K562 (cell line): ENCODE results near the gene SP6. TPM values are rescaled to one million over a fixed set of nuclear protein-coding genes. Genes with fewer than 3 reads are reported as not detected.

Experiments
- ATAC-seq: fragments of 200-7000 bp; cut with Tn5 transposase; 3 replicates; pipeline ENCODE4 v1.9.1; 2020; ENCODE audit warnings: moderate library complexity
- BruUV-seq: library from RNA; stranded (reverse); fragments of 400-500 nt; replicated peaks from 2 replicates; lab custom pipeline; 2021; lab: Mats Ljungman, UMichigan
- CTCF ChIA-PET: fragments of 300-600 bp; formaldehyde crosslinking; extraction: SDS; loops from one replicate; lab custom pipeline; 2021; ENCODE audit warnings: low intra/inter-chr PET ratio; lab: Yijun Ruan, JAX
- POLR2A ChIA-PET: fragments of 300-600, 350-650 bp; sonication (Branson Sonifier 250); formaldehyde crosslinking; extraction: SDS; loops from one replicate; lab custom pipeline; 2021; ENCODE audit warnings: antibody characterized with exemption, inconsistent platforms; lab: Yijun Ruan, JAX
- DNase-seq, 4 experiments: peaks; one replicate each; pipeline versions ENCODE4 v3.0.0 to v3.0.0-alpha.2; 2011 to 2018; ENCODE audit warnings: low spot score in 3 of 4, mixed read lengths in 3 of 4; ENCODE audit errors: extremely low read depth in 1 of 4
- FAIRE-seq: peaks from 2 replicates; lab custom pipeline; 2011; peaks lifted over from hg19 to GRCh38; lab: Jason Lieb, UNC
- H2AFZ ChIP-seq: 2 replicates; pipeline ENCODE4 v1.6.0; 2011; ENCODE audit warnings: low read depth, low read length, control low read depth, inconsistent platforms
- H3K27ac ChIP-seq: fragments of 200-600 bp; 3 replicates; pipeline ENCODE4 v1.8.0; 2011; ENCODE audit warnings: low read depth, mild to moderate bottlenecking, control low read depth, inconsistent platforms, low read length, moderate library complexity, mixed read lengths; ENCODE audit errors: extremely low read depth
- H3K27me3 ChIP-seq, 2 experiments: fragments of 300-600 bp in 1 of 2; 2 replicates in 1 of 2; 3 replicates in 1 of 2; pipeline versions ENCODE4 v1.6.0 to v1.8.0; 2011; ENCODE audit warnings: inconsistent platforms in 2 of 2, low read length in 2 of 2, mild to moderate bottlenecking in 1 of 2, mixed read lengths in 1 of 2, moderate library complexity in 1 of 2; ENCODE audit not compliant: control insufficient read depth in 2 of 2, insufficient read depth in 2 of 2
- H3K36me3 ChIP-seq: fragments of 300-600 bp; 3 replicates; pipeline ENCODE4 v1.8.0; 2011; ENCODE audit warnings: mild to moderate bottlenecking, low read length, inconsistent platforms; ENCODE audit not compliant: control insufficient read depth, insufficient read depth
- H3K4me1 ChIP-seq, 2 experiments: fragments of 200-600 bp in 1 of 2; replicated peaks in 1 of 2; 2 replicates in 1 of 2; 3 replicates in 1 of 2; pipeline versions ENCODE4 v1.5.1 to v1.8.0; 2011; ENCODE audit warnings: inconsistent platforms in 2 of 2, low read length in 2 of 2, mild to moderate bottlenecking in 1 of 2, mixed read lengths in 1 of 2, moderate library complexity in 1 of 2; ENCODE audit not compliant: control insufficient read depth in 2 of 2, insufficient read depth in 2 of 2
- H3K4me2 ChIP-seq: 2 replicates; pipeline ENCODE4 v1.6.1; 2011; ENCODE audit warnings: low read length, control low read depth, inconsistent platforms, mixed read lengths; ENCODE audit not compliant: insufficient read depth
- H3K4me3 ChIP-seq: fragments of 200-600 bp; sonication (generic), shearing (Covaris generic); 2 replicates; pipeline ENCODE4 v1.5.1; 2016; ENCODE audit warnings: control low read depth, inconsistent platforms
- H3K79me2 ChIP-seq: fragments of 200-600 bp; 3 replicates; pipeline ENCODE4 v1.8.0; 2011; ENCODE audit warnings: low read length, inconsistent platforms; ENCODE audit not compliant: control insufficient read depth, insufficient read depth
- H3K9ac ChIP-seq, 2 experiments: 2 replicates each; pipeline versions ENCODE4 v1.6.0 to v1.6.1; 2011; ENCODE audit warnings: low read depth in 2 of 2, low read length in 2 of 2, control low read depth in 1 of 2, inconsistent platforms in 1 of 2, mild to moderate bottlenecking in 1 of 2, mixed read lengths in 1 of 2; ENCODE audit not compliant: insufficient read depth in 1 of 2
- H3K9me1 ChIP-seq: one replicate; pipeline ENCODE4 v1.6.0; 2011; ENCODE audit warnings: inconsistent platforms, mild to moderate bottlenecking, low read length, moderate library complexity; ENCODE audit not compliant: control insufficient read depth, insufficient read depth
- H3K9me3 ChIP-seq: replicated peaks from 2 replicates; pipeline ENCODE4 v1.5.1; 2011; ENCODE audit warnings: low read depth, low read length, inconsistent platforms; ENCODE audit not compliant: control insufficient read depth, insufficient read depth
- H4K20me1 ChIP-seq: replicated peaks from 2 replicates; pipeline ENCODE4 v1.6.1; 2011; ENCODE audit warnings: low read length, inconsistent platforms, mixed read lengths; ENCODE audit not compliant: control insufficient read depth, insufficient read depth
- CEBPB ChIP-seq: fragments of 450-650 bp; IDR thresholded peaks from 2 replicates; pipeline ENCODE4 v1.6.1; 2016; ENCODE audit warnings: missing genetic modification characterization, missing compliant biosample characterization
- MAFF ChIP-seq: IDR thresholded peaks from 2 replicates; pipeline ENCODE4 v1.6.1; 2012; ENCODE audit warnings: low read length, improper control_type of control experiment
- PTTG1 ChIP-seq: fragments of 450-650 bp; IDR thresholded peaks from 2 replicates; pipeline ENCODE4 v1.6.1; 2016; ENCODE audit warnings: low read depth, mild to moderate bottlenecking, missing genetic modification characterization, missing compliant biosample characterization
- SREBF1 ChIP-seq: fragments of 150-350 bp; IDR thresholded peaks from 2 replicates; pipeline ENCODE4 v1.6.1; 2014; ENCODE audit warnings: antibody characterized with exemption, low read depth, low read length, borderline replicate concordance
- TAF15 ChIP-seq: fragments of 200-400 bp; formaldehyde crosslinking; IDR thresholded peaks from 2 replicates; pipeline ENCODE4 v1.6.1; 2017; ENCODE audit warnings: mild to moderate bottlenecking, low read depth, low read length, moderate library complexity
- WHSC1 ChIP-seq: IDR thresholded peaks from one replicate; pipeline ENCODE4 v1.6.1; 2012; ENCODE audit warnings: low read length, control low read depth, inconsistent platforms
- ZFX ChIP-seq: sonication (generic); formaldehyde crosslinking; IDR thresholded peaks from 2 replicates; pipeline ENCODE4 v1.8.0; 2022; ENCODE audit warnings: mild to moderate bottlenecking, missing genetic modification reagents, moderate library complexity
- ZNF134 ChIP-seq: fragments of 250-450 bp; sonication (Bioruptor Pico); conservative IDR thresholded peaks from 2 replicates; pipeline ENCODE4 v1.4.0; 2020
- ZNF184 ChIP-seq: sonication (generic); formaldehyde crosslinking; IDR thresholded peaks from 2 replicates; pipeline ENCODE4 v1.5.0; 2020; ENCODE audit warnings: missing genetic modification reagents
- ZNF212 ChIP-seq: fragments of 450-650 bp; formaldehyde crosslinking; IDR thresholded peaks from 2 replicates; pipeline ENCODE4 v1.4.0; 2020; ENCODE audit warnings: mild to moderate bottlenecking
- ZNF23 ChIP-seq: fragments of 250-450 bp; sonication (Bioruptor Pico); IDR thresholded peaks from 2 replicates; pipeline ENCODE4 v1.4.0; 2020; ENCODE audit warnings: mild to moderate bottlenecking
- ZNF408 ChIP-seq: fragments of 250-450 bp; sonication (Bioruptor Pico); IDR thresholded peaks from 2 replicates; pipeline ENCODE4 v1.4.0; 2020; ENCODE audit warnings: low read depth, mild to moderate bottlenecking, moderate library complexity
- ZNF41 ChIP-seq: fragments of 250-450 bp; sonication (Bioruptor Pico); conservative IDR thresholded peaks from 2 replicates; pipeline ENCODE4 v1.4.0; 2020; ENCODE audit warnings: mild to moderate bottlenecking
- ZSCAN32 ChIP-seq: fragments of 450-650 bp; formaldehyde crosslinking; IDR thresholded peaks from 2 replicates; pipeline ENCODE4 v1.4.0; 2020; ENCODE audit warnings: mild to moderate bottlenecking, moderate library complexity
- WGBS: fragments of 100-300 bp; shearing (Covaris generic); methylation state at CpG from one replicate; pipeline ENCODE4 v1.1.6; 2016; ENCODE audit warnings: low coverage, mixed read lengths; ENCODE audit not compliant: insufficient coverage; ENCODE audit errors: missing lambda C conversion rate; 5-methylcytosine and 5-hydroxymethylcytosine counted together
- in situ Hi-C: fragments of 300-500 bp; cut with MboI; formaldehyde crosslinking; loops from 4 replicates; pipeline ENCODE4 v1.15.0; 2018; ENCODE audit warnings: inconsistent platforms, mixed read lengths
- intact Hi-C: fragments of 100-400 bp; cut with micrococcal nuclease; formaldehyde crosslinking; loops from 2 replicates; pipeline ENCODE4 v1.14.2; 2022
- polyA plus RNA-seq, 8 experiments: library from polyadenylated mRNA; depleted of rRNA in 4 of 8; stranded (reverse) in 5 of 8; unstranded in 3 of 8; fragments of >200 nt; fragmentation: Nextera tagmentation in 2 of 8; fragmentation: Illumina TruSeq in 1 of 8; extraction: Ambion mirVana in 2 of 8; extraction: Trizol in 1 of 8; gene quantifications; 2 replicates each; pipeline versions ENCODE4 v1.2.1 to v1.2.3, GENCODE V29; 2011 to 2014; ENCODE audit warnings: inconsistent platforms in 1 of 8, missing spikeins in 1 of 8
- total RNA-seq, 7 experiments: library from RNA; depleted of rRNA in 6 of 7; stranded (reverse); fragments of >200 nt in 6 of 7; fragmentation: Illumina TruSeq in 2 of 7; extraction: Trizol in 2 of 7; gene quantifications; 2 replicates each; pipeline versions ENCODE4 v1.2.1 to v1.2.3, GENCODE V29; 2011 to 2021; ENCODE audit warnings: low replicate concordance in 1 of 7
- TF ChIP-seq, protein P1 (sequence below): sonication (generic); formaldehyde crosslinking; IDR thresholded peaks from 2 replicates; pipeline ENCODE4 v1.4.0; 2020; ENCODE audit warnings: mild to moderate bottlenecking, missing genetic modification reagents
- TF ChIP-seq, protein P2 (sequence below): fragments of 450-650 bp; IDR thresholded peaks from 2 replicates; pipeline ENCODE4 v1.6.1; 2016; ENCODE audit warnings: borderline replicate concordance
- TF ChIP-seq, protein P3 (sequence below): fragments of 450-650 bp; IDR thresholded peaks from 2 replicates; pipeline ENCODE4 v1.6.1; 2016; ENCODE audit warnings: mild to moderate bottlenecking
- TF ChIP-seq, protein P4 (sequence below): sonication (generic); formaldehyde crosslinking; IDR thresholded peaks from 2 replicates; pipeline ENCODE4 v1.8.0; 2022; ENCODE audit warnings: mild to moderate bottlenecking, missing genetic modification reagents

The SP6 gene
- total and polyA plus RNA-seq, 9 of the 15 experiments (the other 6 are each of a cell fraction or from before 2014, with no cell fraction given), result 0.11 to 7.9 (median 2.2) TPM

DNA sequence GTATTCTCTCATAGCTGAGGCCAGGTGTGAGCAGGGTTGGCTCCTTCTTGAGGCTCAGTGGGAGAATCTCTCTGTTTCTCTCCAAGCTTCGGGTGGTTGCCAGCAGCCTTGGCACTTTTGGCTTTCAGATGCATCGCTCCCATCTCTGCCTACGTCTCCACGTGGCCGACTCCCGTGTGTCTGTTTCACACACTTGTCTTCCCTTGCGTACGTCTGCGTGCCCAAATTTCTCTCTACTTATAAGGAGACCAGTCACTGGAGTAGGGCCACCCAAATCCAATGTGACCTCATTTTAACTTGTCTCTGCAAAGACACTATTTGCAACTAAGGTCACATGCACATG is 44.1 kb downstream of the SP6 start:
- H4K20me1 ChIP-seq, result 0 out of 2 replicates have a peak, but pooled peaks cover 8% of the 10 kb centered on the region
- peaks cover 25% of the 10 kb centered on the region; the same call in 1 of the 3 replicates for H3K36me3 ChIP-seq
- H3K4me3 ChIP-seq, result no peak overlapping the region
- ATAC-seq (no peak), FAIRE-seq (no peak), DNase-seq (no peak)
- no peak overlapping the region for H2AFZ ChIP-seq
- H3K4me1 ChIP-seq, result peaks cover 22 to 36% of the 10 kb centered on the region in 2 experiments
- no peak overlapping the region for H3K9ac ChIP-seq
- no peak overlapping the region for H3K4me2 ChIP-seq
- H3K27me3 ChIP-seq, result peaks cover 0 to 17% of the 10 kb centered on the region in 2 experiments; a peak in 2 of 5 replicates
- 53% methylated on average over 9 of the region's 9 CpGs for WGBS
- no peaks in the 10 kb centered on the region for H3K79me2 ChIP-seq
- CTCF ChIA-PET, result no interaction called here
- intact Hi-C loops (no loop called here), in situ Hi-C loops (no loop called here)
- H3K9me1 ChIP-seq, result peaks cover 6% of the 10 kb centered on the region
- H3K27ac ChIP-seq, result no peak overlapping the region
- BruUV-seq, result no TSS peak
- POLR2A ChIA-PET, result no interaction called here
- H3K9me3 ChIP-seq, result no peaks in the 10 kb centered on the region
- TF ChIP-seq, protein P1, sequence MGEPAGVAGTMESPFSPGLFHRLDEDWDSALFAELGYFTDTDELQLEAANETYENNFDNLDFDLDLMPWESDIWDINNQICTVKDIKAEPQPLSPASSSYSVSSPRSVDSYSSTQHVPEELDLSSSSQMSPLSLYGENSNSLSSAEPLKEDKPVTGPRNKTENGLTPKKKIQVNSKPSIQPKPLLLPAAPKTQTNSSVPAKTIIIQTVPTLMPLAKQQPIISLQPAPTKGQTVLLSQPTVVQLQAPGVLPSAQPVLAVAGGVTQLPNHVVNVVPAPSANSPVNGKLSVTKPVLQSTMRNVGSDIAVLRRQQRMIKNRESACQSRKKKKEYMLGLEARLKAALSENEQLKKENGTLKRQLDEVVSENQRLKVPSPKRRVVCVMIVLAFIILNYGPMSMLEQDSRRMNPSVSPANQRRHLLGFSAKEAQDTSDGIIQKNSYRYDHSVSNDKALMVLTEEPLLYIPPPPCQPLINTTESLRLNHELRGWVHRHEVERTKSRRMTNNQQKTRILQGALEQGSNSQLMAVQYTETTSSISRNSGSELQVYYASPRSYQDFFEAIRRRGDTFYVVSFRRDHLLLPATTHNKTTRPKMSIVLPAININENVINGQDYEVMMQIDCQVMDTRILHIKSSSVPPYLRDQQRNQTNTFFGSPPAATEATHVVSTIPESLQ (CRISPR knock-in tag), result no peak
- no peak for TF ChIP-seq ZSCAN32
- TF ChIP-seq ZNF184 (CRISPR knock-in tag), result no peak
- TF ChIP-seq CEBPB, result no peak
- no peak for TF ChIP-seq WHSC1
- no peak for TF ChIP-seq ZNF41 (CRISPR knock-in tag)
- TF ChIP-seq, protein P2, sequence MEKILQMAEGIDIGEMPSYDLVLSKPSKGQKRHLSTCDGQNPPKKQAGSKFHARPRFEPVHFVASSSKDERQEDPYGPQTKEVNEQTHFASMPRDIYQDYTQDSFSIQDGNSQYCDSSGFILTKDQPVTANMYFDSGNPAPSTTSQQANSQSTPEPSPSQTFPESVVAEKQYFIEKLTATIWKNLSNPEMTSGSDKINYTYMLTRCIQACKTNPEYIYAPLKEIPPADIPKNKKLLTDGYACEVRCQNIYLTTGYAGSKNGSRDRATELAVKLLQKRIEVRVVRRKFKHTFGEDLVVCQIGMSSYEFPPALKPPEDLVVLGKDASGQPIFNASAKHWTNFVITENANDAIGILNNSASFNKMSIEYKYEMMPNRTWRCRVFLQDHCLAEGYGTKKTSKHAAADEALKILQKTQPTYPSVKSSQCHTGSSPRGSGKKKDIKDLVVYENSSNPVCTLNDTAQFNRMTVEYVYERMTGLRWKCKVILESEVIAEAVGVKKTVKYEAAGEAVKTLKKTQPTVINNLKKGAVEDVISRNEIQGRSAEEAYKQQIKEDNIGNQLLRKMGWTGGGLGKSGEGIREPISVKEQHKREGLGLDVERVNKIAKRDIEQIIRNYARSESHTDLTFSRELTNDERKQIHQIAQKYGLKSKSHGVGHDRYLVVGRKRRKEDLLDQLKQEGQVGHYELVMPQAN, result no peak
- TF ChIP-seq ZFX (CRISPR knock-in tag), result no peak
- no peak for TF ChIP-seq MAFF
- no peak for TF ChIP-seq ZNF212
- TF ChIP-seq, protein P3, sequence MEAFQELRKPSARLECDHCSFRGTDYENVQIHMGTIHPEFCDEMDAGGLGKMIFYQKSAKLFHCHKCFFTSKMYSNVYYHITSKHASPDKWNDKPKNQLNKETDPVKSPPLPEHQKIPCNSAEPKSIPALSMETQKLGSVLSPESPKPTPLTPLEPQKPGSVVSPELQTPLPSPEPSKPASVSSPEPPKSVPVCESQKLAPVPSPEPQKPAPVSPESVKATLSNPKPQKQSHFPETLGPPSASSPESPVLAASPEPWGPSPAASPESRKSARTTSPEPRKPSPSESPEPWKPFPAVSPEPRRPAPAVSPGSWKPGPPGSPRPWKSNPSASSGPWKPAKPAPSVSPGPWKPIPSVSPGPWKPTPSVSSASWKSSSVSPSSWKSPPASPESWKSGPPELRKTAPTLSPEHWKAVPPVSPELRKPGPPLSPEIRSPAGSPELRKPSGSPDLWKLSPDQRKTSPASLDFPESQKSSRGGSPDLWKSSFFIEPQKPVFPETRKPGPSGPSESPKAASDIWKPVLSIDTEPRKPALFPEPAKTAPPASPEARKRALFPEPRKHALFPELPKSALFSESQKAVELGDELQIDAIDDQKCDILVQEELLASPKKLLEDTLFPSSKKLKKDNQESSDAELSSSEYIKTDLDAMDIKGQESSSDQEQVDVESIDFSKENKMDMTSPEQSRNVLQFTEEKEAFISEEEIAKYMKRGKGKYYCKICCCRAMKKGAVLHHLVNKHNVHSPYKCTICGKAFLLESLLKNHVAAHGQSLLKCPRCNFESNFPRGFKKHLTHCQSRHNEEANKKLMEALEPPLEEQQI, result no peak
- no peak for TF ChIP-seq SREBF1
- TF ChIP-seq TAF15, result no peak
- TF ChIP-seq ZNF134 (CRISPR knock-in tag), result no peak
- TF ChIP-seq, protein P4, sequence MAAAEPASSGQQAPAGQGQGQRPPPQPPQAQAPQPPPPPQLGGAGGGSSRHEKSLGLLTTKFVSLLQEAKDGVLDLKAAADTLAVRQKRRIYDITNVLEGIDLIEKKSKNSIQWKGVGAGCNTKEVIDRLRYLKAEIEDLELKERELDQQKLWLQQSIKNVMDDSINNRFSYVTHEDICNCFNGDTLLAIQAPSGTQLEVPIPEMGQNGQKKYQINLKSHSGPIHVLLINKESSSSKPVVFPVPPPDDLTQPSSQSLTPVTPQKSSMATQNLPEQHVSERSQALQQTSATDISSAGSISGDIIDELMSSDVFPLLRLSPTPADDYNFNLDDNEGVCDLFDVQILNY (CRISPR knock-in tag), result no peak
- TF ChIP-seq PTTG1 (tag), result no peak
- no peak for TF ChIP-seq ZNF408 (CRISPR knock-in tag)
- TF ChIP-seq ZNF23 (CRISPR knock-in tag), result no peak
